Loucy (cell line): ENCODE data around the gene YOD1.

Experiments used
- H2AFZ ChIP-seq: fragments of 200-600 bp; sonication (generic); 2 replicates; pipeline ENCODE4 v1.6.0; 2016; ENCODE audit warnings: antibody characterized with exemption, mild to moderate bottlenecking, low read length, moderate library complexity
- H3F3A ChIP-seq: fragments of 200-600 bp; 2 replicates; pipeline ENCODE4 v1.6.0; 2016; ENCODE audit warnings: antibody characterized with exemption, low read depth, mild to moderate bottlenecking
- H3K27me3 ChIP-seq: fragments of 200-600 bp; sonication (generic); 2 replicates; pipeline ENCODE4 v1.6.1; 2014; ENCODE audit warnings: low read length, mild to moderate bottlenecking; ENCODE audit not compliant: insufficient read depth, poor library complexity, severe bottlenecking
- H3K36me3 ChIP-seq: fragments of 200-600 bp; sonication (generic); 2 replicates; pipeline ENCODE4 v1.6.1; 2016; ENCODE audit warnings: low read length; ENCODE audit not compliant: insufficient read depth
- H3K4me1 ChIP-seq: fragments of 200-600 bp; sonication (generic); 2 replicates; pipeline ENCODE4 v1.5.1; 2014; ENCODE audit warnings: low read length, mild to moderate bottlenecking; ENCODE audit not compliant: insufficient read depth, poor library complexity, severe bottlenecking
- H3K4me2 ChIP-seq: fragments of 200-600 bp; sonication (generic); 2 replicates; pipeline ENCODE4 v1.6.0; 2014; ENCODE audit warnings: antibody characterized with exemption, low read length, low read depth, mild to moderate bottlenecking; ENCODE audit not compliant: poor library complexity, severe bottlenecking
- H3K4me3 ChIP-seq: fragments of 200-600 bp; sonication (generic); 2 replicates; pipeline ENCODE4 v1.5.1; 2014; ENCODE audit warnings: low read length, mild to moderate bottlenecking, mixed read lengths; ENCODE audit not compliant: poor library complexity, severe bottlenecking
- H3K79me2 ChIP-seq: fragments of 200-600 bp; sonication (generic); 2 replicates; pipeline ENCODE4 v1.6.1; 2014; ENCODE audit warnings: low read length; ENCODE audit not compliant: insufficient read depth
- H3K9ac ChIP-seq: fragments of 200-600 bp; sonication (generic); 2 replicates; pipeline ENCODE4 v1.6.0; 2014; ENCODE audit warnings: mild to moderate bottlenecking, low read depth, low read length, moderate library complexity; ENCODE audit not compliant: poor library complexity, severe bottlenecking
- H3K9me2 ChIP-seq: fragments of 200-600 bp; sonication (generic); replicated peaks from 2 replicates; pipeline ENCODE4 v1.6.1; 2016; ENCODE audit warnings: low read depth, low read length, mixed read lengths
- H3K9me3 ChIP-seq: fragments of 200-600 bp; sonication (generic); 2 replicates; pipeline ENCODE4 v1.6.1; 2014; ENCODE audit warnings: mild to moderate bottlenecking, antibody characterized with exemption, low read length, low read depth; ENCODE audit not compliant: insufficient read depth
- H4K20me1 ChIP-seq: fragments of 200-600 bp; sonication (generic); 2 replicates; pipeline ENCODE4 v1.6.0; 2014; ENCODE audit warnings: antibody characterized with exemption, low read length, mild to moderate bottlenecking; ENCODE audit not compliant: insufficient read depth, poor library complexity, severe bottlenecking
- CTCF ChIP-seq: fragments of 200-600 bp; sonication (generic); conservative IDR thresholded peaks from 2 replicates; pipeline ENCODE4 v1.5.1; 2014; ENCODE audit warnings: mild to moderate bottlenecking, antibody characterized with exemption, low read length
- EZH2phosphoT487 ChIP-seq: fragments of 200-600 bp; IDR thresholded peaks from 2 replicates; pipeline ENCODE4 v1.6.1; 2018; ENCODE audit warnings: antibody characterized with exemption, mild to moderate bottlenecking, moderate library complexity, borderline replicate concordance

The YOD1 gene

DNA sequence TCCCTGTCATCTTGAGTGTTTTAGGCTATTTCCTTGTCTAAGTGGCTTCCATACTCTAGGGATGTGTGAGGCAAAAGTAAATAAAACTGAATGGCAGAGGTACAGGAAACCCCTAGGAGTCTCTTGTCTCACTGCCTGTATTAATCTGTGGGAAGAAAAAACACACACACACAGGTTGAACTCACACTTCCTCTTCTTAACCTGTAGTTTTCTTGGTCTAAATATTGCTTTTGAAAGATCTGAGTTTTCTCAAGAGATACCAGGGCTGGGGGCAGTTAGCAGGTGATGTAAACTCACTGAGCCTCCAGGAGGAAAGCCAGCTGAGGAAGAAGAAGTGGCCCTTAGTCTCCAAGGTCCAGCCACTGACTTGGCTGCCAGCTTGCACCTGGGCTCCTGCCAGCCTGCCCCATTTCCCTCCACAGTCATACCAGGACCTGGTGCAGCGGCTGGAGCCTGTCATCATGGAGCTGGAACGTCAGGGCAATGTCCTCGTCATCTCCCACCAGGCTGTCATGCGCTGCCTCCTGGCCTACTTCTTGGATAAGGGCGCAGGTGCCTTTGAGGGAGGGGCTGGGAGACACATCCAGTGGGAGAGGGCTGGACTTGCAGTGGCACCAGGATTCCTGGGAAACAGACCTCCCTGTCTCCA, 19.0 kb upstream of the YOD1 start:
- no peaks in the 10 kb centered on the region for H3K9me3 ChIP-seq
- H3K27me3 ChIP-seq: no peaks in the 10 kb centered on the region
- H3K4me2 ChIP-seq: no peak overlapping the region
- peak overlapping the region; percentile 49; the same call in 1 of the 2 replicates for H2AFZ ChIP-seq
- peaks cover 22% of the 10 kb centered on the region for H3K4me1 ChIP-seq
- H3F3A ChIP-seq: no peaks in the 10 kb centered on the region
- H3K9ac ChIP-seq: no peak overlapping the region
- no peaks in the 10 kb centered on the region for H3K79me2 ChIP-seq
- no peak overlapping the region for H3K4me3 ChIP-seq
- TF ChIP-seq EZH2phosphoT487: no peak
- TF ChIP-seq CTCF: no peak
- no peaks in the 10 kb centered on the region for H4K20me1 ChIP-seq
- no peaks in the 10 kb centered on the region for H3K9me2 ChIP-seq
- H3K36me3 ChIP-seq: no peaks in the 10 kb centered on the region

DNA sequence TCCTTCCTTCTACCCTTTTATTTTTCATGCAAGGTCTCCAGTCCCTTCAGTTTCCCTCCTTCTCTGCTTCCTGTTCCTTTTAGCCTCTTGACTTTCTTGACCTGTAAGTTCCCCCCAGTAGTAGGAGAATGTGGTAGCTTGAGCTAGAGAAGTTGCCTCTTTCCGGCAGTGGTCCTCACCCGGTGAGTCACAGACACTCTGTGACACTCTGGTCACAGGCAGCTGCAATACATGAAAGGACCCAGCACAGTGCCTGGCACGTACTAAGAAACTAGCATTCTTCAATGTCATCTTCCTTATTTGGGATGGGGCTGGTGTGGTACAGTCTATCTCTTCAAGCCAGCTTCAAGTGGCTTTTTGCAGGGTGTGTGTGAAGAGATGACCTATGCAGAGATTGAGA, 18.1 kb upstream of the YOD1 start:
- no peaks in the 10 kb centered on the region for H3K79me2 ChIP-seq
- no peaks in the 10 kb centered on the region for H3K9me2 ChIP-seq

DNA sequence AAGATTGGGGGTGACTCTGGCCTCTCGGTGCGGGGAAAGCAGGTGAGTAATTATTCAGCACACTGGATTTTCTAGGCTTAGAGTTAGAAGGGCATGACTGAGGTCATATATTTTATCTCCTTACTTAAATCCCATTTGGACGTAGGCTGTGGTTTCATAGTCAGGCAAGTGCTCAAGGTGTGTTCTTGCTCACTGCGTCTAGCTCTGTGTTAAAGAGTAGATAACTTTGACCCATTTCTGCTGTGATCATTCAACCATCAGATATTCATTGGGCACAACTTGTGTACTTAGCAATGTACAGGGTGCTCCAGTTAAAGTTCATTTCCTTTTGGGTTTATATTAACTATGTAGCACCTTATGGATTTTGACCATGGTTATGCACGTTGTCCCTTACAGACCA, 16.7 kb upstream of the YOD1 start:
- Histone ChIP-seq H3K9me2 (no peaks in the 10 kb centered on the region), H4K20me1 (no peaks in the 10 kb centered on the region), H3K36me3 (no peaks in the 10 kb centered on the region), H3F3A (no peaks in the 10 kb centered on the region), H3K9ac (no peak overlapping the region), H3K9me3 (no peaks in the 10 kb centered on the region), H3K79me2 (no peaks in the 10 kb centered on the region), H2AFZ (no peak overlapping the region), H3K4me2 (no peak overlapping the region), H3K4me3 (no peak overlapping the region), H3K27me3 (no peaks in the 10 kb centered on the region), H3K4me1 (peaks cover 22% of the 10 kb centered on the region)
- TF ChIP-seq CTCF (no peak), EZH2phosphoT487 (no peak)

More for the DNA sequence above, 18.1 kb upstream of the YOD1 start:
- H3K9me3 ChIP-seq: no peaks in the 10 kb centered on the region
- no peaks in the 10 kb centered on the region for H3K27me3 ChIP-seq
- no peaks in the 10 kb centered on the region for H4K20me1 ChIP-seq
- no peak overlapping the region for H3K9ac ChIP-seq
- H3F3A ChIP-seq: no peaks in the 10 kb centered on the region
- H3K4me1 ChIP-seq: peaks cover 22% of the 10 kb centered on the region
- no peak overlapping the region for H2AFZ ChIP-seq
- no peak overlapping the region for H3K4me2 ChIP-seq
- H3K36me3 ChIP-seq: no peaks in the 10 kb centered on the region
- no peak overlapping the region for H3K4me3 ChIP-seq
- TF ChIP-seq EZH2phosphoT487 (no peak), CTCF (no peak)
